ENCODE data around the gene TARBP2. TPM values are rescaled to one million over a fixed set of nuclear protein-coding genes. Genes with fewer than 3 reads are reported as not detected.
A peak's percentile ranks its signal among the peaks of the same experiment; 100 is the strongest.

Gene TARBP2
- polyA plus RNA-seq, 1 experiment = 44.9 TPM

DNA sequence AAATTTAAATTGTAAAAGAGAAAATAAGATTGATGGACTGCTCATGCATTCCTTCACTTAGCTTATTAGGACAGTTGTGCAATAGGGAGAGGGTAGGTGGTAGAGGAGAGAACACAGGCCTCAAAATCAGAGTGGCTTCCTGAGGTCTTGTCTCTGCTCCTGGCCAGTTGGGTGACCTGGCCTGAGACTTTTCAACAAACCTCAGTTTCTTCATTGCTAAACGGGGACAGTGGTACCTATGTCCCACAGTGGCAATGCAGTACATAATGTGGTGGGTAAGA is 4.4 kb upstream of the TARBP2 start:
- ChIA-PET POLR2A (interaction anchor here (0.6 kb wide), 1 partner anchor 18 kb away, joined by 3 read pairs; no protein-coding TSS in a partner anchor), CTCF (no interaction called here)
- Histone ChIP-seq H3K27me3 (ENCODE audit: control insufficient read depth, insufficient read depth, low read length) (no peaks in the 10 kb centered on the region), H3K36me3 (ENCODE audit: control insufficient read depth, insufficient read depth, low read length) (0 out of 2 replicates have a peak, but pooled peaks cover 2% of the 10 kb centered on the region), H3K4me3 (ENCODE audit: low read depth, low read length) (peak overlapping the region; percentile 21; the same call in 1 of the 2 replicates)
- TF ChIP-seq, protein P1, sequence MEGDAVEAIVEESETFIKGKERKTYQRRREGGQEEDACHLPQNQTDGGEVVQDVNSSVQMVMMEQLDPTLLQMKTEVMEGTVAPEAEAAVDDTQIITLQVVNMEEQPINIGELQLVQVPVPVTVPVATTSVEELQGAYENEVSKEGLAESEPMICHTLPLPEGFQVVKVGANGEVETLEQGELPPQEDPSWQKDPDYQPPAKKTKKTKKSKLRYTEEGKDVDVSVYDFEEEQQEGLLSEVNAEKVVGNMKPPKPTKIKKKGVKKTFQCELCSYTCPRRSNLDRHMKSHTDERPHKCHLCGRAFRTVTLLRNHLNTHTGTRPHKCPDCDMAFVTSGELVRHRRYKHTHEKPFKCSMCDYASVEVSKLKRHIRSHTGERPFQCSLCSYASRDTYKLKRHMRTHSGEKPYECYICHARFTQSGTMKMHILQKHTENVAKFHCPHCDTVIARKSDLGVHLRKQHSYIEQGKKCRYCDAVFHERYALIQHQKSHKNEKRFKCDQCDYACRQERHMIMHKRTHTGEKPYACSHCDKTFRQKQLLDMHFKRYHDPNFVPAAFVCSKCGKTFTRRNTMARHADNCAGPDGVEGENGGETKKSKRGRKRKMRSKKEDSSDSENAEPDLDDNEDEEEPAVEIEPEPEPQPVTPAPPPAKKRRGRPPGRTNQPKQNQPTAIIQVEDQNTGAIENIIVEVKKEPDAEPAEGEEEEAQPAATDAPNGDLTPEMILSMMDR (IDR thresholded peaks at IDR 0.05; ENCODE audit: insufficient read depth, low read depth, low read length) = no peak
- DNase-seq (ENCODE audit: low read depth) = no peak

DNA sequence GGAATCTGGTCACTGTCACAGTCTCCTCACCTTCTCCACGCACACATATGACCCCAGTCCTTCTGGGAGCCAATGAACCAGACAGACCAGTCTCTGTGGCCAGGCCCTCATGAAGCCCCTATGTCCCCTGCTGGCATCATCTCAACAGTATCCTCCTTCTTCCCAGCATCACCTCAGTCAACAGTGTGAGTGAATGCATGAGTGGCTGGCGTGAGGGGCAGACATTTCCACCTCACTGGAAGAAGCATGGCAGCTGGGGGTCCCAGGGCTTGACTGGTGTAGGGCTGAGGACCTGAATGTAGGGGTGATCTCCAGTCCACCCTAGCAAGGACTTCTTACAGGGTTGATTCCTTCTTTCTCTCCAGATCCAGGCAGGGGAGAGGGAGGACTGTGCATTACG is 3.6 kb upstream of the TARBP2 start:
- no peak for DNase-seq (ENCODE audit: low read depth)
- TF ChIP-seq, protein P1 (IDR thresholded peaks at IDR 0.05; ENCODE audit: insufficient read depth, low read depth, low read length) = no peak
- no peaks in the 10 kb centered on the region for H3K27me3 ChIP-seq (ENCODE audit: control insufficient read depth, insufficient read depth, low read length)
- ChIA-PET CTCF (interaction anchor here (1.9 kb wide), 1 partner anchor 11 kb away, joined by 5 read pairs; no protein-coding TSS in a partner anchor), POLR2A (no interaction called here)
- no peak overlapping the region for H3K4me3 ChIP-seq (ENCODE audit: low read depth, low read length)
- 0 out of 2 replicates have a peak, but pooled peaks cover 2% of the 10 kb centered on the region for H3K36me3 ChIP-seq (ENCODE audit: control insufficient read depth, insufficient read depth, low read length)

DNA sequence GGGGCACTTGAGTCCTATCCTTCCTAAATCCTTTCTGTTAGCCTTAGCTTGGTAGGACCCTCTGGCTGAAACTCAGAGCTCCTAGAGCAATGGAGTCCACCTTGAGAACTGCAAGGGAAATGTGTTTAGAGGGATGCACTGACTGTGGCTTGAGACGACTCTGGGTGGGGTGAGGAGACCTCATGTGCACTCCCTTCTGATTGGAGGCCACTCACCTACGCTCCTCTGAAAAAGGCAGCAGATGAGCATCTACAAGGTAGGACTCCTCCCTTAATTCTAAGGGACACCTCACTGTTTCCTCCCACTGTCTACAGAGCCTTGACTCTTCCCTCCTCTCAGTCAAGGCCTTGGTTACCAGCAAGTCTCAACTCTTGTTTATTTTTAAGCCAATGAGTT is 2.9 kb upstream of the TARBP2 start:
- no peak for DNase-seq (ENCODE audit: low read depth)
- ChIA-PET POLR2A (no interaction called here), CTCF (interaction anchor here (0.6 to 1.9 kb wide), 2 partner anchors 10 to 282 kb away, joined by 3 to 5 read pairs; no protein-coding TSS in a partner anchor)
- H3K36me3 ChIP-seq (ENCODE audit: control insufficient read depth, insufficient read depth, low read length) = peaks cover 2% of the 10 kb centered on the region; the same call in 1 of the 2 replicates
- TF ChIP-seq, protein P1 (IDR thresholded peaks at IDR 0.05; ENCODE audit: insufficient read depth, low read depth, low read length) = no peak
- peak overlapping the region; percentile 89; the same call in 1 of the 2 replicates for H3K4me3 ChIP-seq (ENCODE audit: low read depth, low read length)
- H3K27me3 ChIP-seq (ENCODE audit: control insufficient read depth, insufficient read depth, low read length) = no peaks in the 10 kb centered on the region

DNA sequence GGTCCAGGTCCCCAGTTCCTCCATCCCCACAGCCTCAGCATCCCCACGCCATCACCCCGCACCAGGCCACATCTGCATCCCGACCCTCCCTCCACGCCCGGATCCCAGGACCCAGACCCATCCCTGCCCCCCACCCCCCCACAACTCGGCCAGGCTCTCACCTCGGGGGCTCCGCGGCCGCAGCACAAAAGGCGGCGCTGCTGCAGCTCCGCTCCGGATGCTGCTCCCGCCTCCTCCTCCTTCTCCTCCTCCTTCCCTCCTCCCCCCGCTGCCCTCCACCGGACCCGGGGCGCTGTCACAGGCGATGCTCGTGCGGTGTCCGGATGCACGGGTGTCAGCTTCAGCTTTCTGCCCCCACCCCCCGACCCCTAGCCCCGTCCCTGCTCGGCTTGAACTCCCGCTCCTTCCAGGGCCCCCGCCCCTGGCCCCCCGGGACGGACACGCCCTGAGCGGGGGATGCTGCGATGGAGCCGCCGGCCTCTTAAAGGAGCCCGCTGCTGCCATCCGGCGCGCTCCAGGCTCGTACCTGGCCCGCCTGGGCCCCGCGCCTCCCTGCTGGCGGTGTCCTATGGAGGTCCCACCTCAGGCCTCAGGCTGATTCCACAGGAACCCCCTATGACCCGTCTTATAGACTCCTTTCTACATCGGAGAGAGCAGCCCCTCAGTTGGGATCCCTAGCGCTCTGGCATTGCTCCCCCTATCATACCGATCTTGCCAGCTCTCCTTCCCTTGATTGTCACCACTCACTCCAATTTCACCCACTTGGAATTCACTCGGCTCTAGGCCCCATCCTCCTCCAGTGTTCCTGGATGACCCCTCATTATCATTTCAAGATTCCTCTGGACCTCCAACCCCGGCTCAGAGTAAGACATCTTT is 1.6 kb upstream of the TARBP2 start, which contains the start of gene MAP3K12:
TSS of gene MAP3K12 (minus strand) at position 193 of the 876 bp plus-strand sequence. CDS start 12,067 bp downstream, outside the sequence.
- POLR2A ChIA-PET = interaction anchor here (0.5 to 0.6 kb wide), 3 partner anchors 17 to 119 kb away, joined by 3 to 4 read pairs (median 4); partner anchors contain the start of gene SP1
- Histone ChIP-seq H3K4me3 (ENCODE audit: low read depth, low read length) (peak within 1 kb of the TSS; percentile 89), H3K27me3 (ENCODE audit: control insufficient read depth, insufficient read depth, low read length) (no peaks in the 10 kb centered on the region), H3K36me3 (ENCODE audit: control insufficient read depth, insufficient read depth, low read length) (peaks cover 2% of the 10 kb centered on the region; the same call in 1 of the 2 replicates)
- DNase-seq (ENCODE audit: low read depth) = no peak
- TF ChIP-seq, protein P1 (IDR thresholded peaks at IDR 0.05; ENCODE audit: insufficient read depth, low read depth, low read length) = peak; percentile 26; the same call in 1 of the 2 replicates
- CTCF ChIA-PET = interaction anchor here (0.7 to 1.9 kb wide), 5 partner anchors 9 to 204 kb away, joined by 3 to 6 read pairs (median 5); partner anchors contain the start of genes AAAS and PFDN5
